Panc1 (cell line): ENCODE measurements around the gene GTF2E1.

Experiments
- TCF7L2 ChIP-seq: IDR thresholded peaks from 2 replicates; pipeline ENCODE4 v1.6.1; 2011; ENCODE audit warnings: mild to moderate bottlenecking, low read depth, low read length, inconsistent platforms
- TF ChIP-seq, protein P1 (sequence below): fragments of 450-650 bp; IDR thresholded peaks from 2 replicates; pipeline ENCODE4 v1.5.1; 2017; ENCODE audit warnings: mild to moderate bottlenecking

DNA sequence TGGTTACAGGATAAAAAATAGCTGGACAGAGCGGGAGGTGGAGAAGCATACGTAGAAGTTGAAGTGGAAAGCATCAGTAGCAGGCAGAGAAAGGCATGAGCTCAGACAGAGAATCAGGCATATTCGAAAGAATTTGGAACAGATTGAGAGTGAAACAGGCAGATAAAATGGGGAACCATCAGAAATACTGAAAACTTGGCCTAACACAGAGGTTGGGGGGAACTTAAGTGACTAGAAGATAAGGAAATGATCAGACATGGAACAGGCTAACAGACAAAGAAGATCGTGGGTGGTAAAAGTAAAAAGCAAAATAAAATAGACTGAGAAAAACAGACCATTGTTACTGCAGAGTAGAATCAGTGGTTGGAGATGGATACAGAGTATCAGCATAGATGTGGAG, 32.9 kb downstream of the GTF2E1 start:
- TF ChIP-seq, protein P1, sequence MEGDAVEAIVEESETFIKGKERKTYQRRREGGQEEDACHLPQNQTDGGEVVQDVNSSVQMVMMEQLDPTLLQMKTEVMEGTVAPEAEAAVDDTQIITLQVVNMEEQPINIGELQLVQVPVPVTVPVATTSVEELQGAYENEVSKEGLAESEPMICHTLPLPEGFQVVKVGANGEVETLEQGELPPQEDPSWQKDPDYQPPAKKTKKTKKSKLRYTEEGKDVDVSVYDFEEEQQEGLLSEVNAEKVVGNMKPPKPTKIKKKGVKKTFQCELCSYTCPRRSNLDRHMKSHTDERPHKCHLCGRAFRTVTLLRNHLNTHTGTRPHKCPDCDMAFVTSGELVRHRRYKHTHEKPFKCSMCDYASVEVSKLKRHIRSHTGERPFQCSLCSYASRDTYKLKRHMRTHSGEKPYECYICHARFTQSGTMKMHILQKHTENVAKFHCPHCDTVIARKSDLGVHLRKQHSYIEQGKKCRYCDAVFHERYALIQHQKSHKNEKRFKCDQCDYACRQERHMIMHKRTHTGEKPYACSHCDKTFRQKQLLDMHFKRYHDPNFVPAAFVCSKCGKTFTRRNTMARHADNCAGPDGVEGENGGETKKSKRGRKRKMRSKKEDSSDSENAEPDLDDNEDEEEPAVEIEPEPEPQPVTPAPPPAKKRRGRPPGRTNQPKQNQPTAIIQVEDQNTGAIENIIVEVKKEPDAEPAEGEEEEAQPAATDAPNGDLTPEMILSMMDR = no peak
- no peak for TF ChIP-seq TCF7L2
